A673 (cell line): ENCODE data around the gene OSBPL6. TPM values are rescaled to one million over a fixed set of nuclear protein-coding genes. Genes with fewer than 3 reads are reported as not detected.
"Not testable (repeated sequence)": the region's sequence is repeated elsewhere in the genome, so short reads cannot be mapped to it uniquely, and the experiment has no call there.

Source experiments
- BruUV-seq: library from RNA; stranded (reverse); fragments of 400-500 nt; replicated peaks from 2 replicates; lab custom pipeline; 2021; lab: Mats Ljungman, UMichigan
- CTCF ChIA-PET: fragments of 300-600 bp; sonication (Branson Sonifier 250); formaldehyde crosslinking; loops from one replicate; lab custom pipeline; 2022; ENCODE audit warnings: antibody characterized with exemption; lab: Charles Lee
- POLR2A ChIA-PET: fragments of 300-600 bp; sonication (Branson Sonifier 250); formaldehyde crosslinking; loops from one replicate; lab custom pipeline; 2022; ENCODE audit warnings: antibody characterized with exemption; ENCODE audit not compliant: low non-redundant PET; lab: Charles Lee
- DNase-seq: peaks from one replicate; pipeline ENCODE4 v3.0.0-alpha.2; 2015; ENCODE audit warnings: low spot score
- H3K27ac ChIP-seq: fragments of 200-600 bp; sonication (generic); 2 replicates; pipeline ENCODE4 v1.5.1; 2016; ENCODE audit warnings: mixed run types, low read depth, mild to moderate bottlenecking, mixed read lengths, antibody characterized with exemption, low read length; ENCODE audit not compliant: poor library complexity, severe bottlenecking
- H3K27me3 ChIP-seq: fragments of 200-600 bp; sonication (generic); replicated peaks from 2 replicates; pipeline ENCODE4 v1.6.1; 2017; ENCODE audit warnings: mixed run types, low read depth, mild to moderate bottlenecking, mixed read lengths, antibody characterized with exemption, low read length; ENCODE audit not compliant: insufficient read depth, poor library complexity
- H3K36me3 ChIP-seq: fragments of 200-600 bp; sonication (generic); 2 replicates; pipeline ENCODE4 v1.6.1; 2016; ENCODE audit warnings: mixed run types, mild to moderate bottlenecking, mixed read lengths, antibody characterized with exemption, low read length; ENCODE audit not compliant: insufficient read depth, poor library complexity, severe bottlenecking
- H3K4me1 ChIP-seq: fragments of 200-600 bp; sonication (generic); 2 replicates; pipeline ENCODE4 v1.6.1; 2017; ENCODE audit warnings: mixed run types, mild to moderate bottlenecking, mixed read lengths, antibody characterized with exemption, low read length; ENCODE audit not compliant: insufficient read depth, poor library complexity, severe bottlenecking
- H3K4me3 ChIP-seq: fragments of 200-600 bp; sonication (generic); 2 replicates; pipeline ENCODE4 v1.5.1; 2016; ENCODE audit warnings: low read depth, mixed run types, mild to moderate bottlenecking, mixed read lengths, low read length; ENCODE audit not compliant: poor library complexity, severe bottlenecking
- H3K9me3 ChIP-seq: fragments of 200-600 bp; sonication (generic); 2 replicates; pipeline ENCODE4 v1.6.1; 2016; ENCODE audit warnings: mixed run types, low read depth, mild to moderate bottlenecking, mixed read lengths, antibody characterized with exemption, low read length; ENCODE audit not compliant: poor library complexity, severe bottlenecking
- EZH2 ChIP-seq: fragments of 200-600 bp; sonication (generic); IDR thresholded peaks from 2 replicates; pipeline ENCODE4 v1.6.1; 2017; ENCODE audit warnings: borderline replicate concordance, low read depth, mild to moderate bottlenecking, mixed read lengths, antibody characterized with exemption, low read length; ENCODE audit not compliant: poor library complexity, severe bottlenecking
- intact Hi-C: fragments of 100-400 bp; cut with micrococcal nuclease; formaldehyde crosslinking; loops from one replicate; pipeline ENCODE4 v1.10.0; 2022; ENCODE audit not compliant: unreplicated experiment
- total RNA-seq: library from RNA; stranded (reverse); gene quantifications from 2 replicates; pipeline ENCODE4 v1.2.3, GENCODE V29; 2021
- TF ChIP-seq, protein P1 (sequence below): fragments of 300-800, 200-600 bp; sonication (generic); conservative IDR thresholded peaks from 2 replicates; pipeline ENCODE4 v1.5.1; 2017; ENCODE audit warnings: low read depth, mild to moderate bottlenecking, antibody characterized with exemption, low read length, moderate library complexity, mixed read lengths

OSBPL6 gene
- total RNA-seq, 1 experiment from 2014 or later, result 19.3 TPM

DNA sequence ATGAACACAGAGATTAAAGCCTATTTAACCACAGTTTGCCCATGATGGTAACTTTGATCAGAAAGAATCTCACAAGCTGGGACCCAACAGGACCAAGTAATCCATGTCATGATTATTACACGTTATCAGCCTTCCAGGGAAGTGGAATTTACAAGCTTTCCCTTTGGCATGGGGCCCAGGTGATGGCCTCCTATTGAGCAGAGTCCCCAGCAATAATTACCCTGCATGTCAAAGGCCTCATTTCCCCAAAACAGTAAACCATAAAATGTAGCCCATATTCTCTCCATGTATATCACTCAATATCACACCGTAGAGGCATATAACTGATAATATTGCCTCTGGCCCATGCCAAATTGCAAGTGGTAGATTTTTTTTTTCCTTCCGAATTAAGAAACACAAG, 217.7 kb downstream of the OSBPL6 start:
- intact Hi-C loops, result loop anchor here (2.0 to 10.0 kb wide), 3 partner anchors 105 to 217 kb away; partner anchors contain the start of gene OSBPL6
- Histone ChIP-seq H3K27me3 (no peaks in the 10 kb centered on the region), H3K9me3 (no peaks in the 10 kb centered on the region), H3K36me3 (no peaks in the 10 kb centered on the region), H3K4me1 (peaks cover 7% of the 10 kb centered on the region), H3K4me3 (no peak overlapping the region), H3K27ac (no peak overlapping the region)
- peak; percentile 20 for DNase-seq
- BruUV-seq, result no TSS peak
- POLR2A ChIA-PET, result no interaction called here
- CTCF ChIA-PET, result no interaction called here
- TF ChIP-seq, protein P1, sequence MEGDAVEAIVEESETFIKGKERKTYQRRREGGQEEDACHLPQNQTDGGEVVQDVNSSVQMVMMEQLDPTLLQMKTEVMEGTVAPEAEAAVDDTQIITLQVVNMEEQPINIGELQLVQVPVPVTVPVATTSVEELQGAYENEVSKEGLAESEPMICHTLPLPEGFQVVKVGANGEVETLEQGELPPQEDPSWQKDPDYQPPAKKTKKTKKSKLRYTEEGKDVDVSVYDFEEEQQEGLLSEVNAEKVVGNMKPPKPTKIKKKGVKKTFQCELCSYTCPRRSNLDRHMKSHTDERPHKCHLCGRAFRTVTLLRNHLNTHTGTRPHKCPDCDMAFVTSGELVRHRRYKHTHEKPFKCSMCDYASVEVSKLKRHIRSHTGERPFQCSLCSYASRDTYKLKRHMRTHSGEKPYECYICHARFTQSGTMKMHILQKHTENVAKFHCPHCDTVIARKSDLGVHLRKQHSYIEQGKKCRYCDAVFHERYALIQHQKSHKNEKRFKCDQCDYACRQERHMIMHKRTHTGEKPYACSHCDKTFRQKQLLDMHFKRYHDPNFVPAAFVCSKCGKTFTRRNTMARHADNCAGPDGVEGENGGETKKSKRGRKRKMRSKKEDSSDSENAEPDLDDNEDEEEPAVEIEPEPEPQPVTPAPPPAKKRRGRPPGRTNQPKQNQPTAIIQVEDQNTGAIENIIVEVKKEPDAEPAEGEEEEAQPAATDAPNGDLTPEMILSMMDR, result no peak
- TF ChIP-seq EZH2, result no peak

DNA sequence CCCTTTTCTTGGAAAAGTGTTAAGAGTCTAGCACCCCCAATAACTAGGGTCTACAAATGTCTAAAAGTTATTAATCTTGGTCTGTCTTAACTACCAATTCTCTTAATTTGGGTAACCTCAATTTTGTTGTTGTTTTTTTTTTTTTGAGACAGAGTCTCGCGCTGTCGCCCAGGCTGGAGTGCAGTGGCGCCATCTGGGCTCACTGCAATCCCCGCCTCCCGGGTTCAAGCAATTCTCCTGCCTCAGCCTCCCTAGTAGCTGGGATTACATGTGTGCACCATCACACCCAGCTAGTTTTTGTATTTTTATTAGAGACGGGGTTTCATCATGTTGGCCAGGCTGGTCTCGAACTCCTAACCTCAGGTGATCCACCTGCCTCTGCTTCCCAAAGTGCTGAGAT, 218.1 kb downstream of the OSBPL6 start:
- H3K36me3 ChIP-seq, H3K4me1 ChIP-seq, BruUV-seq, POLR2A ChIA-PET, H3K9me3 ChIP-seq, H3K27ac ChIP-seq, H3K27me3 ChIP-seq, H3K4me3 ChIP-seq, DNase-seq, CTCF ChIA-PET: not testable (repeated sequence)
- intact Hi-C loops, result loop anchor here (2.0 to 10.0 kb wide), 3 partner anchors 105 to 218 kb away; partner anchors contain the start of gene OSBPL6

DNA sequence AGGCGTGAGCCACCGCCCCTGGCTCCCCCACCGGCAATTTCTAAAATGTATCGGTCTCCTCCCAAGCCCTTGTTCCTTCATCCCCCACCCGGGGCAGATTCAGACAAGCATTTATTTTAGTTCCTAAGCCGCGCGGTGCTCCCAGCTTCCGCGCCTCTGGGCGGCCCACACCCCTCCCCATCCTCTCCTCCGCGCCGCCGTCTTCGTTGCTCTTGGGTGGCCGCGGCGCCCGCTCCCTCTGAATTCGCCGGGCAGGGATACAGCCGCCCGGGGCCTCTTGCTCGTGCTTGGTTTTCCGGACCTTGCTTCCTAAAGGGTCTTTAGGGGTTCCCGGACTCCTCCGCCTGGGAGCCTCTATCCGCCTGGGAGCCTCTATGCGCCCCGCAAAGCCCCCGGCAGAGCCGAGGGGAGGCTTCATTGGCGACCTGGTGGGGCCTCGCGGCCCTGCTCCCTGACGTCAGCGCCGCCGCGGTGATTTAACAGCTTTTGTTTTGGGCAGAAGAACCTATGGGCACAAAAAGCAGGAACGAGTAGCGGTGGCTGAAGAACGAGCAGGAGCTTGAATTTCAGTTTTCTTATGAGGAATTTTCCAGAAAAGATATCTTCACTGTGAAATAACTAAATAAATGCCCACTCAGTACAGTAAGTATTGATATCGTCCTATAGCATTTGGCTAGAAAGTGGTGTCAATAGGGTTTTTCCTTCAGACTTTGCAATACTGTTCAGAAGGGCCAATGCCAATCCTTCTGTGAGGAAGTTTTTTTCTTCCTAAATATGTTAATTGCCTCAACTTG, 219.4 kb downstream of the OSBPL6 start:
- intact Hi-C loops, result loop anchor here (1.0 to 10.0 kb wide), 5 partner anchors 106 to 303 kb away; partner anchors contain the start of gene OSBPL6
- BruUV-seq, result no TSS peak

More for the DNA sequence above, 219.4 kb downstream of the OSBPL6 start:
- Histone ChIP-seq H3K27ac (peak overlapping the region; percentile 95), H3K4me1 (peaks cover 7% of the 10 kb centered on the region), H3K36me3 (no peaks in the 10 kb centered on the region), H3K4me3 (peak overlapping the region; percentile 55), H3K27me3 (no peaks in the 10 kb centered on the region), H3K9me3 (no peaks in the 10 kb centered on the region)
- POLR2A ChIA-PET, result no interaction called here
- DNase-seq, result peak; percentile 90
- CTCF ChIA-PET, result interaction anchor here (0.6 to 2.1 kb wide), 7 partner anchors 9 to 301 kb away, joined by 3 to 15 read pairs (median 6); partner anchors contain the start of genes PJVK, PRKRA and RBM45
- TF ChIP-seq EZH2, result no peak
- TF ChIP-seq, protein P1, result no peak
